Psoas muscle (tissue), 8 donors: Measurements from ENCODE around the gene N4BP3. TPM values are rescaled to one million over a fixed set of nuclear protein-coding genes. Genes with fewer than 3 reads are reported as not detected.

Experiments
- ATAC-seq, 4 donors: fragments of 200-7000 bp; cut with Tn5 transposase; one replicate each; pipeline ENCODE4 v1.9.1; 2020; ENCODE audit warnings: moderate library complexity in 3 of 4, mild to moderate bottlenecking in 2 of 4
- DNase-seq, 2 donors: peaks; one replicate each; pipeline ENCODE4 v3.0.0-alpha.2; 2020
- H3K27ac ChIP-seq: fragments of 200-600 bp; one replicate; pipeline ENCODE4 v1.8.0; 2022
- H3K27me3 ChIP-seq, 3 donors: fragments of 200-600 bp in 1 of 3; one replicate each; pipeline versions ENCODE4 v1.6.1 to v1.8.0; 2013 to 2022; ENCODE audit warnings: low read length in 2 of 3, mild to moderate bottlenecking in 2 of 3, moderate library complexity in 1 of 3; ENCODE audit not compliant: insufficient read depth in 3 of 3
- H3K36me3 ChIP-seq, 2 donors: fragments of 200-600 bp in 1 of 2; one replicate each; pipeline versions ENCODE4 v1.6.1 to v1.8.0; 2013 to 2022; ENCODE audit warnings: low read depth in 1 of 2, mild to moderate bottlenecking in 1 of 2, moderate library complexity in 1 of 2; ENCODE audit not compliant: insufficient read depth in 1 of 2
- H3K4me1 ChIP-seq: fragments of 200-600 bp; one replicate; pipeline ENCODE4 v1.8.0; 2022
- H3K4me3 ChIP-seq: fragments of 200-600 bp; one replicate; pipeline ENCODE4 v1.8.0; 2022; ENCODE audit warnings: mild to moderate bottlenecking
- H3K9me3 ChIP-seq: fragments of 200-600 bp; one replicate; pipeline ENCODE4 v1.8.0; 2022
- WGBS, 3 donors: extraction: QIAGEN DNeasy Blood & Tissue Kit; methylation state at CpG; one replicate each; pipeline versions ENCODE4 v1.1.6 to v1.1.7; 2013; 5-methylcytosine and 5-hydroxymethylcytosine counted together
- intact Hi-C, 2 donors: fragments of 100-400 bp; cut with DNase I; formaldehyde crosslinking; loops; one replicate each; pipeline versions ENCODE4 v1.11.0 to v1.14.2; 2022
- polyA plus RNA-seq, 3 donors: library from polyadenylated mRNA; stranded (reverse); fragments of 200-250 nt; gene quantifications; one replicate each; pipeline ENCODE4 v1.2.3, GENCODE V29; 2013
- total RNA-seq, 4 donors: library from RNA; stranded (reverse); fragmentation: NEBNext Ultra II Directional in 2 of 4; extraction: Animal tissue kit (Norgen Biotek cat#: 25700) in 2 of 4; gene quantifications; one replicate each; pipeline versions ENCODE4 v1.2.1 to v1.2.4, GENCODE V29; 2021 to 2023
- TF ChIP-seq, protein P1 (sequence below): fragments of 200-600 bp; IDR thresholded peaks from one replicate; pipeline ENCODE4 v1.8.0; 2022; ENCODE audit warnings: antibody characterized with exemption
- donor health status: healthy with polysubstance abuse.
- donor health status: DM: no; HTN: no; CAD: no; lungs with moderate emphysema.
- donor health status: Bipolar disorder and iron deficiency.
- donor health status: healthy.
- donor health status: DM: yes; HTN: yes; CAD: no.
- donor health status: DM: no; HTN: no; CAD: no.
- donor health status: DM: no; HTN: no; CAD: no.
- donor health status: DM: yes; HTN: yes; CAD: no.

N4BP3 gene
- total and polyA plus RNA-seq, 7 donors = 1.6 to 4.0 (median 2.9) TPM

GRCh38 chr5:178114325-178115135 is 1.2 kb downstream of the N4BP3 start:
- intact Hi-C loops = loop anchor here in 1 of 2 donors (2.0 to 5.0 kb wide), 2 partner anchors 37 to 48 kb away; no protein-coding TSS in a partner anchor
- peak in 1 of 4 donors; percentile 17 for ATAC-seq
- peaks cover 7% of the 10 kb centered on the region for H3K4me1 ChIP-seq
- H3K36me3 ChIP-seq = no peaks in the 10 kb centered on the region
- TF ChIP-seq, protein P1, sequence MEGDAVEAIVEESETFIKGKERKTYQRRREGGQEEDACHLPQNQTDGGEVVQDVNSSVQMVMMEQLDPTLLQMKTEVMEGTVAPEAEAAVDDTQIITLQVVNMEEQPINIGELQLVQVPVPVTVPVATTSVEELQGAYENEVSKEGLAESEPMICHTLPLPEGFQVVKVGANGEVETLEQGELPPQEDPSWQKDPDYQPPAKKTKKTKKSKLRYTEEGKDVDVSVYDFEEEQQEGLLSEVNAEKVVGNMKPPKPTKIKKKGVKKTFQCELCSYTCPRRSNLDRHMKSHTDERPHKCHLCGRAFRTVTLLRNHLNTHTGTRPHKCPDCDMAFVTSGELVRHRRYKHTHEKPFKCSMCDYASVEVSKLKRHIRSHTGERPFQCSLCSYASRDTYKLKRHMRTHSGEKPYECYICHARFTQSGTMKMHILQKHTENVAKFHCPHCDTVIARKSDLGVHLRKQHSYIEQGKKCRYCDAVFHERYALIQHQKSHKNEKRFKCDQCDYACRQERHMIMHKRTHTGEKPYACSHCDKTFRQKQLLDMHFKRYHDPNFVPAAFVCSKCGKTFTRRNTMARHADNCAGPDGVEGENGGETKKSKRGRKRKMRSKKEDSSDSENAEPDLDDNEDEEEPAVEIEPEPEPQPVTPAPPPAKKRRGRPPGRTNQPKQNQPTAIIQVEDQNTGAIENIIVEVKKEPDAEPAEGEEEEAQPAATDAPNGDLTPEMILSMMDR = no peak
- peaks cover 0 to 65% (median 15%) of the 10 kb centered on the region in 3 donors for H3K27me3 ChIP-seq
- peak overlapping the region; percentile 30 for H3K27ac ChIP-seq
- H3K4me3 ChIP-seq = peak overlapping the region; percentile 64
- WGBS, 3 donors = 14 to 20% (median 20%) methylated on average over 28 of the region's 28 CpGs
- no peaks in the 10 kb centered on the region for H3K9me3 ChIP-seq
- no peak for DNase-seq

DNA sequence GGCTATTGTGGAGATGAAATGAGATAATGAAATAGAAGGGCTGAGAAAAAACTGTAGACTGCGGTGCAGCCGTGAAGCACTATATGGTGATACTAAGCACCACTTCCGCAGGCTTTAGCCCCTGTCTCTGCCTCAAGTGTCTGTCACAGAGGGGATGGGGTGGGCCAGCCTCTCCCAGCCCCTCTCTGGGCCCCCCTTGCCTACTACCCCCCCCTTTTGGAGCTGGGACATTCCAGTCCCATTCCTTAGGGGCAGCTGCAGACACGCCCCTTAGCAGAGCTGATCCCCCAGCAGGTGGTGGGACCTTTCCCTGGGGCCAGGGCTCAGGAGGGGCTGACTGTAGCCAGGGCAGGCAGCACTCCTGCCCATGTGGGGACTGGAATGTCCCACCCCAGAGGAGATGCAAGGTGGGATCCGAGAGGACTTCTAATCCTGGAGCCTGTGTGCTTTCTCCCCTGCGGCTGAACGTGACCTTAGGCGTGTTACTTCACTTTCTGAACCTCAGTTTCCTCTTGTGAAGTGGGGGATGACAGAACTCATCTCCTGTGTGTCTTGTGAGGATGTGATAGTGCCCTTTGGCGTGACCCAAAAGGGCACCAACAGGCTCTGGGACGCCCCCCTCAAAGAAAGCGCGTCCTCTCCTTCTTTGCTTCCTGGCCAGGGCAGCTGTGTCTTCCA is 1.9 kb downstream of the N4BP3 start:
- Histone ChIP-seq H3K27me3 (peaks cover 0 to 63% (median 15%) of the 10 kb centered on the region in 3 donors), H3K9me3 (no peaks in the 10 kb centered on the region), H3K4me3 (peak overlapping the region; percentile 64), H3K4me1 (peaks cover 10% of the 10 kb centered on the region), H3K36me3 (no peaks in the 10 kb centered on the region), H3K27ac (peak overlapping the region; percentile 2)
- ATAC-seq = no peak
- WGBS, 3 donors = 29 to 54% (median 37%) methylated on average over 12 of the region's 12 CpGs
- no peak for DNase-seq
- TF ChIP-seq, protein P1 = no peak
- intact Hi-C loops = loop anchor here in 1 of 2 donors (2.0 to 5.0 kb wide), 2 partner anchors 38 to 48 kb away; no protein-coding TSS in a partner anchor

DNA sequence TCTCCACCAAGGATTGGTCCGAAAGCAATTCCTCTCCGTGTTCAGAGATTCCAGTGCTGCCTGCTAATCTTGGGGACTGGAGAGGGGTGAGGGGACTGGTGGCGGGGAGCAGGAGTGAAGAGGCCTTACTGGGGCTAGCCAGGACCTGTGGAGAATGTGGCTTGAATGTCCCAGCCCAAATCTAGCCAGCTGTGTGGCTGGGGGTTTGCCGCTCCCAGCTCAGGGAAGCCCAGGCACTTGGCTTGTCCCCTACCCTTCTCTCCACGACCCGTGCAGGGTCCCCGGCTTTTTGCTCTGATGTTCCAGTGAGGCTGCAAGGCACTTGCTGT is 2.4 kb downstream of the N4BP3 start:
- DNase-seq (no peak), ATAC-seq (no peak)
- peaks cover 15% of the 10 kb centered on the region for H3K4me1 ChIP-seq
- H3K27ac ChIP-seq = no peak overlapping the region
- H3K9me3 ChIP-seq = no peaks in the 10 kb centered on the region
- H3K36me3 ChIP-seq = no peaks in the 10 kb centered on the region
- H3K4me3 ChIP-seq = peak overlapping the region; percentile 64
- TF ChIP-seq, protein P1 = no peak
- 17 to 28% (median 20%) methylated on average over 7 of the region's 7 CpGs for WGBS, 3 donors
- peaks cover 0 to 58% (median 15%) of the 10 kb centered on the region in 3 donors for H3K27me3 ChIP-seq
- intact Hi-C loops = loop anchor here in 1 of 2 donors (2.0 to 5.0 kb wide), 2 partner anchors 38 to 47 kb away; no protein-coding TSS in a partner anchor

GRCh38 chr5:178116143-178116885 is 3.0 kb downstream of the N4BP3 start:
- DNase-seq (no peak), ATAC-seq (no peak)
- Histone ChIP-seq H3K4me1 (peaks cover 18% of the 10 kb centered on the region), H3K9me3 (no peaks in the 10 kb centered on the region), H3K4me3 (peak overlapping the region; percentile 64), H3K36me3 (no peaks in the 10 kb centered on the region), H3K27ac (no peak overlapping the region), H3K27me3 (peaks cover 0 to 53% (median 15%) of the 10 kb centered on the region in 3 donors)
- 19 to 29% (median 24%) methylated on average over 21 to 22 of the region's 22 CpGs for WGBS, 3 donors
- TF ChIP-seq, protein P1 = no peak
- intact Hi-C loops = loop anchor here in 1 of 2 donors (5.0 kb wide), 1 partner anchor 39 kb away; no protein-coding TSS in a partner anchor
